ENCODE data around the gene GABRB2. TPM values are rescaled to one million over a fixed set of nuclear protein-coding genes. Genes with fewer than 3 reads are reported as not detected.

Gene GABRB2
- total RNA-seq, 2 experiments from 2014 or later = 1.4 to 5.1 TPM

- Histone ChIP-seq H3K4me3 (ENCODE audit: low read depth, low read length, poor library complexity, severe bottlenecking) (no peak overlapping the region), H3K27ac (ENCODE audit: low read depth, low read length, poor library complexity, severe bottlenecking) (no peak overlapping the region), H4K20me1 (ENCODE audit: insufficient read depth, low read length) (no peaks in the 10 kb centered on the region), H3K4me2 (ENCODE audit: low read length) (no peak overlapping the region), H3K4me1 (ENCODE audit: insufficient read depth, low read length, poor library complexity, severe bottlenecking) (no peaks in the 10 kb centered on the region), H3K9me2 (ENCODE audit: insufficient read depth, low read length) (no peaks in the 10 kb centered on the region), H3K36me3 (ENCODE audit: insufficient read depth, low read length) (no peaks in the 10 kb centered on the region), H3K79me2 (ENCODE audit: insufficient read depth, low read depth, low read length) (no peaks in the 10 kb centered on the region), H2AFZ (ENCODE audit: low read length) (no peak overlapping the region), H3K9me3 (ENCODE audit: low read length) (no peaks in the 10 kb centered on the region)
- no peak for TF ChIP-seq CTCF (conservative IDR thresholded peaks at IDR 0.05; ENCODE audit: low read length)
- TF ChIP-seq EZH2phosphoT487 (IDR thresholded peaks at IDR 0.05; ENCODE audit: borderline replicate concordance, low read depth, low read length) = no peak
- CTCF ChIA-PET (ENCODE audit: unreplicated experiment) = no interaction called here
- POLR2A ChIA-PET = no interaction called here
- BruUV-seq (replicated peaks) = no TSS peak
- intact Hi-C loops (cut with micrococcal nuclease; ENCODE audit: unreplicated experiment) = no loop called here
- DNase-seq (ENCODE audit: low spot score) = no peak
Observed at GRCh38 chr5:161483721-161484120, 62.8 kb downstream of the GABRB2 start.

DNA sequence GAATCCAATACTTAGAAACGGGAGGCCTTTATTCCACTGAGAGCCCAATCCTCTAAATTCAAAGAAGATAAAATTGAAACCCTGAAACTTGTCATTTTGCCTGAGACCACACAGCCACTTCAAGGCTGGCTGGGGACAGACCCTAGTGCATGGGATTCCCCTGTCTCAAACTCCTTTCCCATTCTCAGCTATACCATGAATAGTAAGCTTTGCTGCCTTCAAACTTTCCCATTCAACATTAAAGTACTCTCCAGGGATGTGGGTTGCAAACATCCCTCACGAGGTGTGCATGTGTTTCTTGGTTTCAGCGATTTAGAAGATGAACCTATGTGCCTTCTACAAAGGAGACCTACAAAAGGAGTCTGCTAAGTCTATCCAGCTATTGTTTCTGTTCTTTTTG lies 64.6 kb downstream of the GABRB2 start:
- TF ChIP-seq EZH2phosphoT487 (IDR thresholded peaks at IDR 0.05; ENCODE audit: borderline replicate concordance, low read depth, low read length) (no peak), CTCF (conservative IDR thresholded peaks at IDR 0.05; ENCODE audit: low read length) (no peak)
- intact Hi-C loops (cut with micrococcal nuclease; ENCODE audit: unreplicated experiment) = no loop called here
- Histone ChIP-seq H3K36me3 (ENCODE audit: insufficient read depth, low read length) (no peaks in the 10 kb centered on the region), H3K9me3 (ENCODE audit: low read length) (no peaks in the 10 kb centered on the region), H3K79me2 (ENCODE audit: insufficient read depth, low read depth, low read length) (no peaks in the 10 kb centered on the region), H3K27ac (ENCODE audit: low read depth, low read length, poor library complexity, severe bottlenecking) (no peak overlapping the region), H3K4me1 (ENCODE audit: insufficient read depth, low read length, poor library complexity, severe bottlenecking) (no peaks in the 10 kb centered on the region), H4K20me1 (ENCODE audit: insufficient read depth, low read length) (no peaks in the 10 kb centered on the region), H3K9me2 (ENCODE audit: insufficient read depth, low read length) (no peaks in the 10 kb centered on the region), H2AFZ (ENCODE audit: low read length) (no peak overlapping the region), H3K4me2 (ENCODE audit: low read length) (no peak overlapping the region), H3K4me3 (ENCODE audit: low read depth, low read length, poor library complexity, severe bottlenecking) (no peak overlapping the region)
- ChIA-PET POLR2A (interaction anchor here (1.0 kb wide), 1 partner anchor 40 kb away, joined by 3 read pairs; no protein-coding TSS in a partner anchor), CTCF (ENCODE audit: unreplicated experiment) (no interaction called here)
- no TSS peak for BruUV-seq (replicated peaks)
- no peak for DNase-seq (ENCODE audit: low spot score)

DNA sequence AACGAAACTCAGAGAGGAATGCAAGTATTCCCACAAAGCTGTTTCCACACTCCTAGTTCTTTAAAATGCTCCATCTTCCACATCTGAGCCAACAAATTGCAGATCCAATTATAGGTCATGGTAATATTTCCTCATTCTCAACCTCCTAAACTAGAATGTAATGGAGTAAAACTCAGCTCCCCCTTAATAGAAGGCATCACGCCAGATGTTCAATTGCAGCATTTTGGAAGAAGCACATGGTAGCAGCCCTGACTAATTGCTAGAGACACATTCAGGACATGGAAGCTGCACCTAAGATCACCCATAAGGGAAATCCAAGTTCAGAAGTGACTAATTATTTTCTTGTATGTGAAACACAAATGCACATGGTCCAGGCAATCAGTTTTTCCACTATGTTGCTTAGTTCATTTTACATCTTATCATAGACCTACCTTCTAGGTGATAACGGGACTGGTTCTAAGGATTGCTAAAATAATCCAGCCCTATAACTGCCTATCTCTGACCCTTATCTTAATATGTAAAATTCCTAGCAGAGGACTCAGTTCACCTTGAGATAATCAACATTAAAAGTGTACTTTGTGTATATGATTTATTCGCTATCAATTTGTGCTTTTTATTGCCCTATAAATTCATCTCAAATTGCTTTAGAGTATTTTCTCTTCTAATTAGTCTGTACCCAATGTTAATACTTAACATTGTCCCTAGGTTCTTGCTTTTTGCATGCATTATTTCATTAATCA lies 75.1 kb downstream of the GABRB2 start:
- no peak for TF ChIP-seq CTCF (conservative IDR thresholded peaks at IDR 0.05; ENCODE audit: low read length)
- TF ChIP-seq EZH2phosphoT487 (IDR thresholded peaks at IDR 0.05; ENCODE audit: borderline replicate concordance, low read depth, low read length) = no peak
- Histone ChIP-seq H3K4me1 (ENCODE audit: insufficient read depth, low read length, poor library complexity, severe bottlenecking) (no peaks in the 10 kb centered on the region), H3K4me2 (ENCODE audit: low read length) (no peak overlapping the region), H3K27ac (ENCODE audit: low read depth, low read length, poor library complexity, severe bottlenecking) (no peak overlapping the region), H2AFZ (ENCODE audit: low read length) (no peak overlapping the region), H3K79me2 (ENCODE audit: insufficient read depth, low read depth, low read length) (no peaks in the 10 kb centered on the region), H3K9me2 (ENCODE audit: insufficient read depth, low read length) (no peaks in the 10 kb centered on the region), H3K4me3 (ENCODE audit: low read depth, low read length, poor library complexity, severe bottlenecking) (no peak overlapping the region), H4K20me1 (ENCODE audit: insufficient read depth, low read length) (no peaks in the 10 kb centered on the region), H3K36me3 (ENCODE audit: insufficient read depth, low read length) (no peaks in the 10 kb centered on the region), H3K9me3 (ENCODE audit: low read length) (no peaks in the 10 kb centered on the region)
- CTCF ChIA-PET (ENCODE audit: unreplicated experiment) = no interaction called here
- POLR2A ChIA-PET = no interaction called here
- intact Hi-C loops (cut with micrococcal nuclease; ENCODE audit: unreplicated experiment) = no loop called here
- DNase-seq (ENCODE audit: low spot score) = no peak
- no TSS peak for BruUV-seq (replicated peaks)
